ENCODE measurements around the gene AKR1A1.
A peak's percentile ranks its signal among the peaks of the same experiment; 100 is the strongest.

AKR1A1 gene

GRCh38 chr1:45550401-45551351 is at the start of gene AKR1A1:
Gene AKR1A1 (plus strand): TSS chr1:45550826. CDS start chr1:45561795, 10,969 bp downstream.
- H3K9ac ChIP-seq (ENCODE audit: low read length): peak within 1 kb of the TSS; percentile 85
- peaks cover 34% of the 10 kb centered on the region for H3K36me3 ChIP-seq (ENCODE audit: control insufficient read depth, insufficient read depth, low read length)
- H3K4me3 ChIP-seq (ENCODE audit: low read depth, low read length): peak within 1 kb of the TSS; percentile 88
- H3K9me3 ChIP-seq (ENCODE audit: control insufficient read depth, insufficient read depth, low read depth, low read length): no peaks in the 10 kb centered on the region
- H3K4me1 ChIP-seq (ENCODE audit: control insufficient read depth, insufficient read depth, low read length): peaks cover 11% of the 10 kb centered on the region
- H3K27ac ChIP-seq (ENCODE audit: low read depth, low read length): peak within 1 kb of the TSS; percentile 54
- no peaks in the 10 kb centered on the region for H3K27me3 ChIP-seq (ENCODE audit: control insufficient read depth, insufficient read depth, low read length)

- Histone ChIP-seq H3K9ac (ENCODE audit: low read length) (no peak overlapping the region), H3K4me3 (ENCODE audit: low read depth, low read length) (peak overlapping the region; percentile 68; the same call in 1 of the 2 replicates)
Observed at GRCh38 chr1:45501505-45501859, 49.1 kb upstream of the AKR1A1 start.

GRCh38 chr1:45503462-45504360 is 46.9 kb upstream of the AKR1A1 start:
- Histone ChIP-seq H3K27ac (ENCODE audit: low read depth, low read length) (no peak overlapping the region), H3K9ac (ENCODE audit: low read length) (no peak overlapping the region), H3K27me3 (ENCODE audit: control insufficient read depth, insufficient read depth, low read length) (no peaks in the 10 kb centered on the region), H3K4me3 (ENCODE audit: low read depth, low read length) (no peak overlapping the region), H3K4me1 (ENCODE audit: control insufficient read depth, insufficient read depth, low read length) (peaks cover 12% of the 10 kb centered on the region), H3K9me3 (ENCODE audit: control insufficient read depth, insufficient read depth, low read depth, low read length) (no peaks in the 10 kb centered on the region), H3K36me3 (ENCODE audit: control insufficient read depth, insufficient read depth, low read length) (peaks cover 15% of the 10 kb centered on the region)

More at GRCh38 chr1:45501505-45501859, 49.1 kb upstream of the AKR1A1 start:
- Histone ChIP-seq H3K27ac (ENCODE audit: low read depth, low read length) (no peak overlapping the region), H3K4me1 (ENCODE audit: control insufficient read depth, insufficient read depth, low read length) (peaks cover 12% of the 10 kb centered on the region), H3K9me3 (ENCODE audit: control insufficient read depth, insufficient read depth, low read depth, low read length) (peaks cover 3% of the 10 kb centered on the region; the same call in 1 of the 2 replicates), H3K36me3 (ENCODE audit: control insufficient read depth, insufficient read depth, low read length) (peaks cover 2% of the 10 kb centered on the region; the same call in 1 of the 2 replicates), H3K27me3 (ENCODE audit: control insufficient read depth, insufficient read depth, low read length) (no peaks in the 10 kb centered on the region)

GRCh38 chr1:45507195-45507594 is 43.4 kb upstream of the AKR1A1 start:
- H3K27ac ChIP-seq (ENCODE audit: low read depth, low read length): no peak overlapping the region
- no peaks in the 10 kb centered on the region for H3K27me3 ChIP-seq (ENCODE audit: control insufficient read depth, insufficient read depth, low read length)
- no peaks in the 10 kb centered on the region for H3K4me1 ChIP-seq (ENCODE audit: control insufficient read depth, insufficient read depth, low read length)
- no peaks in the 10 kb centered on the region for H3K9me3 ChIP-seq (ENCODE audit: control insufficient read depth, insufficient read depth, low read depth, low read length)
- no peak overlapping the region for H3K4me3 ChIP-seq (ENCODE audit: low read depth, low read length)
- no peak overlapping the region for H3K9ac ChIP-seq (ENCODE audit: low read length)
- peaks cover 50% of the 10 kb centered on the region for H3K36me3 ChIP-seq (ENCODE audit: control insufficient read depth, insufficient read depth, low read length)

GRCh38 chr1:45507893-45508292 is 42.7 kb upstream of the AKR1A1 start:
- Histone ChIP-seq H3K27me3 (ENCODE audit: control insufficient read depth, insufficient read depth, low read length) (no peaks in the 10 kb centered on the region), H3K27ac (ENCODE audit: low read depth, low read length) (no peak overlapping the region), H3K36me3 (ENCODE audit: control insufficient read depth, insufficient read depth, low read length) (peaks cover 57% of the 10 kb centered on the region), H3K4me3 (ENCODE audit: low read depth, low read length) (no peak overlapping the region), H3K9ac (ENCODE audit: low read length) (no peak overlapping the region), H3K9me3 (ENCODE audit: control insufficient read depth, insufficient read depth, low read depth, low read length) (no peaks in the 10 kb centered on the region), H3K4me1 (ENCODE audit: control insufficient read depth, insufficient read depth, low read length) (no peaks in the 10 kb centered on the region)

GRCh38 chr1:45508295-45509151 is 42.1 kb upstream of the AKR1A1 start:
- Histone ChIP-seq H3K36me3 (ENCODE audit: control insufficient read depth, insufficient read depth, low read length) (peaks cover 64% of the 10 kb centered on the region), H3K9me3 (ENCODE audit: control insufficient read depth, insufficient read depth, low read depth, low read length) (no peaks in the 10 kb centered on the region), H3K9ac (ENCODE audit: low read length) (no peak overlapping the region), H3K27ac (ENCODE audit: low read depth, low read length) (no peak overlapping the region), H3K4me3 (ENCODE audit: low read depth, low read length) (no peak overlapping the region), H3K4me1 (ENCODE audit: control insufficient read depth, insufficient read depth, low read length) (no peaks in the 10 kb centered on the region), H3K27me3 (ENCODE audit: control insufficient read depth, insufficient read depth, low read length) (no peaks in the 10 kb centered on the region)

GRCh38 chr1:45510036-45510971 is 40.3 kb upstream of the AKR1A1 start:
- H3K4me1 ChIP-seq (ENCODE audit: control insufficient read depth, insufficient read depth, low read length): no peaks in the 10 kb centered on the region
- no peak overlapping the region for H3K4me3 ChIP-seq (ENCODE audit: low read depth, low read length)
- no peaks in the 10 kb centered on the region for H3K9me3 ChIP-seq (ENCODE audit: control insufficient read depth, insufficient read depth, low read depth, low read length)
- H3K27me3 ChIP-seq (ENCODE audit: control insufficient read depth, insufficient read depth, low read length): no peaks in the 10 kb centered on the region
- peaks cover 81% of the 10 kb centered on the region for H3K36me3 ChIP-seq (ENCODE audit: control insufficient read depth, insufficient read depth, low read length)
- H3K27ac ChIP-seq (ENCODE audit: low read depth, low read length): no peak overlapping the region
- no peak overlapping the region for H3K9ac ChIP-seq (ENCODE audit: low read length)

- Histone ChIP-seq H3K36me3 (ENCODE audit: control insufficient read depth, insufficient read depth, low read length) (peaks cover 87% of the 10 kb centered on the region), H3K9me3 (ENCODE audit: control insufficient read depth, insufficient read depth, low read depth, low read length) (no peaks in the 10 kb centered on the region), H3K4me3 (ENCODE audit: low read depth, low read length) (no peak overlapping the region), H3K9ac (ENCODE audit: low read length) (no peak overlapping the region), H3K4me1 (ENCODE audit: control insufficient read depth, insufficient read depth, low read length) (no peaks in the 10 kb centered on the region), H3K27ac (ENCODE audit: low read depth, low read length) (no peak overlapping the region), H3K27me3 (ENCODE audit: control insufficient read depth, insufficient read depth, low read length) (no peaks in the 10 kb centered on the region)
Observed at GRCh38 chr1:45510972-45511527, 39.6 kb upstream of the AKR1A1 start.

GRCh38 chr1:45512641-45513054 is 38.0 kb upstream of the AKR1A1 start:
- Histone ChIP-seq H3K36me3 (ENCODE audit: control insufficient read depth, insufficient read depth, low read length) (peaks cover 99% of the 10 kb centered on the region), H3K27me3 (ENCODE audit: control insufficient read depth, insufficient read depth, low read length) (no peaks in the 10 kb centered on the region), H3K9ac (ENCODE audit: low read length) (no peak overlapping the region), H3K9me3 (ENCODE audit: control insufficient read depth, insufficient read depth, low read depth, low read length) (no peaks in the 10 kb centered on the region), H3K27ac (ENCODE audit: low read depth, low read length) (no peak overlapping the region), H3K4me1 (ENCODE audit: control insufficient read depth, insufficient read depth, low read length) (no peaks in the 10 kb centered on the region), H3K4me3 (ENCODE audit: low read depth, low read length) (no peak overlapping the region)

All from HUES6 (cell line).